ENCODE data around the gene KCNQ4.

KCNQ4 gene

GRCh38 chr1:40743452-40743851, 40.1 kb upstream of the KCNQ4 start:
- no peak for TF ChIP-seq CTCF (IDR thresholded peaks at IDR 0.05)
- H3K4me2 ChIP-seq (ENCODE audit: low read length) = no peak overlapping the region
- H3K9me3 ChIP-seq (ENCODE audit: control insufficient read depth, low read length) = no peaks in the 10 kb centered on the region
- H3K9ac ChIP-seq = no peak overlapping the region
- H2AFZ ChIP-seq = no peak overlapping the region
- H3K79me2 ChIP-seq = peaks cover 2% of the 10 kb centered on the region
- no peak overlapping the region for H3K4me3 ChIP-seq (ENCODE audit: low read depth, low read length)
- H3K4me1 ChIP-seq = no peaks in the 10 kb centered on the region
- H3K27ac ChIP-seq = no peak overlapping the region
- H3K27me3 ChIP-seq (ENCODE audit: control insufficient read depth, insufficient read depth, low read length) = no peaks in the 10 kb centered on the region
- H3K36me3 ChIP-seq (ENCODE audit: control insufficient read depth, insufficient read depth, low read length) = no peaks in the 10 kb centered on the region

GRCh38 chr1:40743860-40744259, 39.7 kb upstream of the KCNQ4 start:
- Histone ChIP-seq H3K4me2 (ENCODE audit: low read length) (no peak overlapping the region), H3K79me2 (peaks cover 2% of the 10 kb centered on the region), H3K9ac (no peak overlapping the region), H3K27me3 (ENCODE audit: control insufficient read depth, insufficient read depth, low read length) (no peaks in the 10 kb centered on the region), H2AFZ (no peak overlapping the region), H3K9me3 (ENCODE audit: control insufficient read depth, low read length) (no peaks in the 10 kb centered on the region), H3K4me1 (peaks cover 2% of the 10 kb centered on the region), H3K4me3 (ENCODE audit: low read depth, low read length) (no peak overlapping the region), H3K36me3 (ENCODE audit: control insufficient read depth, insufficient read depth, low read length) (no peaks in the 10 kb centered on the region), H3K27ac (no peak overlapping the region)
- TF ChIP-seq CTCF (IDR thresholded peaks at IDR 0.05) = no peak

- no peak overlapping the region for H2AFZ ChIP-seq
- no peak overlapping the region for H3K9ac ChIP-seq
- no peak overlapping the region for H3K4me3 ChIP-seq (ENCODE audit: low read depth, low read length)
- no peaks in the 10 kb centered on the region for H3K79me2 ChIP-seq
- no peaks in the 10 kb centered on the region for H3K36me3 ChIP-seq (ENCODE audit: control insufficient read depth, insufficient read depth, low read length)
- H3K9me3 ChIP-seq (ENCODE audit: control insufficient read depth, low read length) = no peaks in the 10 kb centered on the region
- peaks cover 4% of the 10 kb centered on the region for H3K4me1 ChIP-seq
- TF ChIP-seq CTCF (IDR thresholded peaks at IDR 0.05) = no peak
- no peak overlapping the region for H3K4me2 ChIP-seq (ENCODE audit: low read length)
- H3K27ac ChIP-seq = no peak overlapping the region
- no peaks in the 10 kb centered on the region for H3K27me3 ChIP-seq (ENCODE audit: control insufficient read depth, insufficient read depth, low read length)
These were observed 38.4 kb upstream of the KCNQ4 start for GRCh38 chr1:40745176-40745575.

GRCh38 chr1:40746344-40747090, 37.1 kb upstream of the KCNQ4 start:
- no peak for TF ChIP-seq CTCF (IDR thresholded peaks at IDR 0.05)
- Histone ChIP-seq H3K27me3 (ENCODE audit: control insufficient read depth, insufficient read depth, low read length) (no peaks in the 10 kb centered on the region), H3K9ac (no peak overlapping the region), H3K4me1 (peaks cover 4% of the 10 kb centered on the region), H3K4me2 (ENCODE audit: low read length) (no peak overlapping the region), H3K36me3 (ENCODE audit: control insufficient read depth, insufficient read depth, low read length) (no peaks in the 10 kb centered on the region), H3K4me3 (ENCODE audit: low read depth, low read length) (no peak overlapping the region), H3K9me3 (ENCODE audit: control insufficient read depth, low read length) (no peaks in the 10 kb centered on the region), H3K27ac (no peak overlapping the region), H3K79me2 (no peaks in the 10 kb centered on the region), H2AFZ (no peak overlapping the region)

All from parathyroid adenoma (tissue), 2 donors.